ENCODE results near the gene PIEZO2. TPM values are rescaled to one million over a fixed set of nuclear protein-coding genes. Genes with fewer than 3 reads are reported as not detected.
"Not testable (repeated sequence)": the region's sequence is repeated elsewhere in the genome, so short reads cannot be mapped to it uniquely, and the experiment has no call there.

Gene PIEZO2
- total RNA-seq, 1 donor from 2014 or later: 5.3 TPM

GRCh38 chr18:10919851-10920250, 229.5 kb downstream of the PIEZO2 start:
- DNase-seq (ENCODE audit: low read depth) (no peak), FAIRE-seq (no peak)
- Histone ChIP-seq H4K20me1 (ENCODE audit: insufficient read depth, low read length) (no peaks in the 10 kb centered on the region), H3K36me3 (ENCODE audit: insufficient read depth, low read length) (no peaks in the 10 kb centered on the region), H3K27ac (ENCODE audit: low read depth, low read length) (no peak overlapping the region), H3K9ac (ENCODE audit: low read length) (no peak overlapping the region), H2AFZ (ENCODE audit: low read depth, low read length) (no peak overlapping the region), H3K9me3 (ENCODE audit: insufficient read depth, low read depth, low read length) (no peaks in the 10 kb centered on the region), H3K4me1 (ENCODE audit: insufficient read depth, low read length) (no peaks in the 10 kb centered on the region), H3K4me3 (ENCODE audit: insufficient read depth, low read depth, low read length) (no peak overlapping the region), H3K79me2 (ENCODE audit: insufficient read depth, low read length) (no peaks in the 10 kb centered on the region), H3K27me3 (ENCODE audit: insufficient read depth, low read length) (no peaks in the 10 kb centered on the region), H3K4me2 (ENCODE audit: low read length) (no peak overlapping the region)
- TF ChIP-seq CTCF (IDR thresholded peaks at IDR 0.05; ENCODE audit: insufficient read depth, low read depth, low read length): no peak
- no peak for TF ChIP-seq EZH2 (IDR thresholded peaks at IDR 0.05; ENCODE audit: insufficient read depth, low read length)
- Mint-ChIP-seq H3K27ac (ENCODE audit: unreplicated experiment) (no peak overlapping the region), H3K4me1 (ENCODE audit: low read depth, unreplicated experiment) (peaks cover 14% of the 10 kb centered on the region), H3K9me3 (ENCODE audit: unreplicated experiment) (no peaks in the 10 kb centered on the region), H3K36me3 (ENCODE audit: low read depth, unreplicated experiment) (no peaks in the 10 kb centered on the region), H3K4me3 (ENCODE audit: unreplicated experiment) (no peak overlapping the region), H3K27me3 (ENCODE audit: low read depth, unreplicated experiment) (peaks cover 1% of the 10 kb centered on the region)

- H3K9me3 ChIP-seq (ENCODE audit: insufficient read depth, low read depth, low read length): no peaks in the 10 kb centered on the region
- H3K4me1 Mint-ChIP-seq (ENCODE audit: low read depth, unreplicated experiment): peaks cover 17% of the 10 kb centered on the region
- no peaks in the 10 kb centered on the region for H3K36me3 ChIP-seq (ENCODE audit: insufficient read depth, low read length)
- no peaks in the 10 kb centered on the region for H3K9me3 Mint-ChIP-seq (ENCODE audit: unreplicated experiment)
- FAIRE-seq (no peak), DNase-seq (ENCODE audit: low read depth) (no peak)
- H3K79me2 ChIP-seq (ENCODE audit: insufficient read depth, low read length): no peaks in the 10 kb centered on the region
- no peaks in the 10 kb centered on the region for H3K27me3 ChIP-seq (ENCODE audit: insufficient read depth, low read length)
- no peak overlapping the region for H3K4me3 Mint-ChIP-seq (ENCODE audit: unreplicated experiment)
- H4K20me1 ChIP-seq (ENCODE audit: insufficient read depth, low read length): no peaks in the 10 kb centered on the region
- no peak overlapping the region for H2AFZ ChIP-seq (ENCODE audit: low read depth, low read length)
- H3K4me2 ChIP-seq (ENCODE audit: low read length): no peak overlapping the region
- H3K4me1 ChIP-seq (ENCODE audit: insufficient read depth, low read length): peaks cover 17% of the 10 kb centered on the region
- no peak overlapping the region for H3K4me3 ChIP-seq (ENCODE audit: insufficient read depth, low read depth, low read length)
- no peak overlapping the region for H3K9ac ChIP-seq (ENCODE audit: low read length)
- no peaks in the 10 kb centered on the region for H3K36me3 Mint-ChIP-seq (ENCODE audit: low read depth, unreplicated experiment)
- no peak for TF ChIP-seq CTCF (IDR thresholded peaks at IDR 0.05; ENCODE audit: insufficient read depth, low read depth, low read length)
- no peak for TF ChIP-seq EZH2 (IDR thresholded peaks at IDR 0.05; ENCODE audit: insufficient read depth, low read length)
- no peak overlapping the region for H3K27ac ChIP-seq (ENCODE audit: low read depth, low read length)
- H3K27ac Mint-ChIP-seq (ENCODE audit: unreplicated experiment): no peak overlapping the region
- peaks cover 1% of the 10 kb centered on the region for H3K27me3 Mint-ChIP-seq (ENCODE audit: low read depth, unreplicated experiment)
Measured at GRCh38 chr18:10916865-10917264, 232.5 kb downstream of the PIEZO2 start.

- no peak for DNase-seq (ENCODE audit: low read depth)
- Mint-ChIP-seq H3K27ac (ENCODE audit: unreplicated experiment) (no peak overlapping the region), H3K4me1 (ENCODE audit: low read depth, unreplicated experiment) (peaks cover 17% of the 10 kb centered on the region), H3K4me3 (ENCODE audit: unreplicated experiment) (no peak overlapping the region), H3K9me3 (ENCODE audit: unreplicated experiment) (no peaks in the 10 kb centered on the region), H3K27me3 (ENCODE audit: low read depth, unreplicated experiment) (peaks cover 1% of the 10 kb centered on the region), H3K36me3 (ENCODE audit: low read depth, unreplicated experiment) (no peaks in the 10 kb centered on the region)
- Histone ChIP-seq H3K27me3 (ENCODE audit: insufficient read depth, low read length) (no peaks in the 10 kb centered on the region), H3K27ac (ENCODE audit: low read depth, low read length) (no peak overlapping the region), H3K9me3 (ENCODE audit: insufficient read depth, low read depth, low read length) (no peaks in the 10 kb centered on the region), H3K9ac (ENCODE audit: low read length) (no peak overlapping the region), H3K4me3 (ENCODE audit: insufficient read depth, low read depth, low read length) (no peak overlapping the region), H3K79me2 (ENCODE audit: insufficient read depth, low read length) (no peaks in the 10 kb centered on the region), H3K4me2 (ENCODE audit: low read length) (no peak overlapping the region), H4K20me1 (ENCODE audit: insufficient read depth, low read length) (no peaks in the 10 kb centered on the region), H2AFZ (ENCODE audit: low read depth, low read length) (no peak overlapping the region), H3K36me3 (ENCODE audit: insufficient read depth, low read length) (no peaks in the 10 kb centered on the region), H3K4me1 (ENCODE audit: insufficient read depth, low read length) (peaks cover 17% of the 10 kb centered on the region)
- no peak for FAIRE-seq
- no peak for TF ChIP-seq EZH2 (IDR thresholded peaks at IDR 0.05; ENCODE audit: insufficient read depth, low read length)
- no peak for TF ChIP-seq CTCF (IDR thresholded peaks at IDR 0.05; ENCODE audit: insufficient read depth, low read depth, low read length)
Measured at GRCh38 chr18:10916387-10916786, 233.0 kb downstream of the PIEZO2 start.

GRCh38 chr18:10915748-10916147, 233.6 kb downstream of the PIEZO2 start:
- H3K4me1 Mint-ChIP-seq (ENCODE audit: low read depth, unreplicated experiment): peaks cover 17% of the 10 kb centered on the region
- H3K4me3 Mint-ChIP-seq (ENCODE audit: unreplicated experiment); H3K9me3 Mint-ChIP-seq (ENCODE audit: unreplicated experiment); H3K27ac ChIP-seq (ENCODE audit: low read depth, low read length); H3K36me3 Mint-ChIP-seq (ENCODE audit: low read depth, unreplicated experiment); FAIRE-seq; H3K27ac Mint-ChIP-seq (ENCODE audit: unreplicated experiment); H3K4me2 ChIP-seq (ENCODE audit: low read length); H3K79me2 ChIP-seq (ENCODE audit: insufficient read depth, low read length); DNase-seq (ENCODE audit: low read depth); H3K9me3 ChIP-seq (ENCODE audit: insufficient read depth, low read depth, low read length); H2AFZ ChIP-seq (ENCODE audit: low read depth, low read length); H3K27me3 ChIP-seq (ENCODE audit: insufficient read depth, low read length); H3K9ac ChIP-seq (ENCODE audit: low read length); H4K20me1 ChIP-seq (ENCODE audit: insufficient read depth, low read length); H3K27me3 Mint-ChIP-seq (ENCODE audit: low read depth, unreplicated experiment); H3K4me3 ChIP-seq (ENCODE audit: insufficient read depth, low read depth, low read length); H3K36me3 ChIP-seq (ENCODE audit: insufficient read depth, low read length): not testable (repeated sequence)
- H3K4me1 ChIP-seq (ENCODE audit: insufficient read depth, low read length): peaks cover 17% of the 10 kb centered on the region
